Measurements from ENCODE around the gene PCNT.
"Not testable (repeated sequence)": the region's sequence is repeated elsewhere in the genome, so short reads cannot be mapped to it uniquely, and the experiment has no call there.

Gene PCNT

DNA sequence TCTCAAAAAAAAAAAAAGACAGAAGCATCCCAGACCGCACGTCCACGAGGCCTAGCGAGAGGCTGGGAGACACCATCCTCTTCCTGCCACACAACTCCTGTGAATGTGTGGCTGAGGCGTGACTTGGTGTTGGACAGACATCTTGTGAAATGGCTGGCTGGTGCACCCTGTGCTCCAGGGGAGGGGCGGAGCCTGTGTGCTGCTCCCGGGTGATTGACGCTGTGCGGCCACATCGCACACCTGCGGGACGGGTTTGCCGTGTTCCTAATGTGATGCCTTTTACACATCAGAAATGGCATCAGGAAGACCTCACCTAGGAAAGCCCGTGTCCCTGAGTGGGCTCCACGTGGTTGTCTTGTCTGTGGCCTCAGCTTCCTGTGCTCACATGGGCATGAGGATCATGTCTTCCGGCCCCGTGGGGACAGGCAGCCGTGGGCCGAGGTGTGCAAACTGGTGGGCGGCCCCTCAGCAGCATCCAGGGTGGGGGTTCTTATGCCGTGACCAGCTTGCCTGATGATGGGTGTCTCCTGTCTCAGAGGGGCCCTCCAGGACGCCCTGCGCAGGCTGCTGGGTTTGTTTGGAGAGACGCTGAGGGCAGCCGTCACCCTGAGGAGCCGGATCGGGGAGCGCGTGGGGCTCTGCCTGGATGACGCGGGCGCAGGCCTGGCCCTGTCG lies 64.4 kb downstream of the PCNT start:
- no peak for DNase-seq

DNA sequence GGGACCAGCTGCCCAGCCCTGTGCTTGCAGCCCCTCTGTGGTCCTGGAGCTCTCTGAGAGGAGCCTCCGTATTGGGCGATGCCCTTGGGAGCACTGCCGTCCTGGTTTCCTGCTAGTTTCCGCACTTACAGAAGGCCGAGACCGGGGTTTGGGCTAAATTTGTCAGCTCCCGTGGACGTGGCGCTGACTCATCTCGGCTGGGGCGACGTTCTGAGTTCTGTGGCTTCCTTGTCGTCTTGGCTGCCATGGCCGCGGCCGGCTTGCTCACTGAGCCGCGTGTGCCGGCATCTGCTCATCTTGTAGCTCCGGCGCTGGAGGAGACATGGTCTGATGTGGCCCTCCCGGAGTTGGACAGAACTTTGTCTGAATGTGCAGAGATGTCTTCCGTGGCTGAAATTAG lies 64.9 kb downstream of the PCNT start:
- DNase-seq: no peak

DNA sequence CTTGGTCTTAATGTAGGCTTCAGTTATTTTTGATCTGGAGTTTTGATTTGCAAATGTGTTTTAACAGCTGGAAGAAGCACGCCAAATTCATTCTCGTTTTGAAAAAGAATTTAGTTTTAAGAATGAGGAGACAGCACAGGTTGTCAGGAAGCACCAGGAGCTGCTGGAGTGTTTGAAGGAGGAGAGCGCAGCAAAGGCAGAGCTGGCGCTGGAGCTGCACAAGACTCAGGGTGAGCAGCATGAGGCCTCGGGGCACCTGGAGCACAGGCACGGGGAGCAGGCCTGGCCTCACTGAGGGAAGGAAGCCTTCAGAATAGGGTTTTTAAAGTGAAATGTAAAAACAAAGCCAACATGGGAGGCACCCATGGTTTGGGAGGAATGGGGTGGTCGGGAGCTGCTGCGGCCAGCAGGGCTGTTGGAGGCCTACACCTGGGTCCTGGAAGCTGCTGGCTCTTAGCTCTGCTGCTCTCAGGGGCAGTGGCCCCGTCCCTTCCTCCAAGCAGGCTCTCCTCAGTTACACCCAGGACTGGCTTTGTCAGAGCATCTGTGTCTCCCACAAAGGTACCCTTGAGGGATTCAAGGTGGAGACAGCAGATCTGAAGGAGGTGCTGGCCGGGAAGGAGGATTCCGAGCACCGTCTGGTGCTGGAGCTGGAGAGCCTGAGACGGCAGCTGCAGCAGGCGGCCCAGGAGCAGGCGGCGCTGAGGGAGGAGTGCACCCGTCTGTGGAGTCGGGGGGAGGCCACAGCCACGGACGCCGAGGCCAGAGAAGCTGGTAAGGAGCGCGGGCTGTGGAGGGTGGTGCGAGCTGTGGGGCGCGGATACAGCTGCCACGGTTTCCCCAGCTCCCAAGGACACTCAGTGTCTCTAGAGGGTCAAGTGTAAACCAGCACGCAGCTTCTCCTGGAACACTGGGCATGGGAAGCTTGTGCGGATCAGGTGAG lies 66.9 kb downstream of the PCNT start:
- DNase-seq: no peak

DNA sequence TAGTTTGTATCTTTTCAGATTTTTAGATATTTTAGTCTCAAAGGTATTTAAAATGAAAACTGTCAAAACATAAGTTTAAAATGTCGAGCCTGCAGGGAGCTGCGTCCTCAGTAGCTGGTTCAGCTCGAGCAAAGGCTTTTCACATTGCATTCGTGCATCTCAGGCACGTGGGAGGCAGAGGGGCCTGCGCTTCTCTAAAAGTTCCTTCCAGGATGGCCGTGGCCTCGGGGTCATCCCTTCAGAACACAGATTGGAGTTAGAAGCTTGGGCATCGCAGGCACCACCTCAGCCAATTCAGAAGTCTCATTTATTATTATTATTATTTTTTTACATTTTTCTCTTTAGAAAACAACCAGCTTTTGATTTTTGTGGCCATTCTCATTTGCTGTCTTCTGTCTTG lies 67.8 kb downstream of the PCNT start:
- DNase-seq: no peak

DNA sequence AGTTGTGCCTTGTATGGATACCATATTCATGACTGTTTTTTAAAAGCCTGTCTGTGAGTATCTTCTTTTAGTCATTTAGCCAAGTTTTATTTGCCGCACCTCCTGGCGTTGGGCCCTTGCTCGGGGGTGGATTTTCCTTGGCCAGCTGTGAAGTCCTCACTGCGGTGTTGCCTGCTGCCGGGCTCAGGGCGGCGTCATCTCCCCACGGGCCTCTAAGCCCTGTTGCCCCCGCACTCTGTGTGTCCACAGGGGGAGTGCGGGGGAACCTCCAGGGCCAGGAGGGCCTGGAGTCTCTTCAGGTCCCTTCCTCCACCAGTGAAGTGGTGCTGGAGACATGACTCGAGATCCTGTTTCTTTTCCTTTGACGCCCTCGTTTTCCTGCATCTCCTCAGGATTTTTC lies 69.0 kb downstream of the PCNT start:
- DNase-seq: no peak

DNA sequence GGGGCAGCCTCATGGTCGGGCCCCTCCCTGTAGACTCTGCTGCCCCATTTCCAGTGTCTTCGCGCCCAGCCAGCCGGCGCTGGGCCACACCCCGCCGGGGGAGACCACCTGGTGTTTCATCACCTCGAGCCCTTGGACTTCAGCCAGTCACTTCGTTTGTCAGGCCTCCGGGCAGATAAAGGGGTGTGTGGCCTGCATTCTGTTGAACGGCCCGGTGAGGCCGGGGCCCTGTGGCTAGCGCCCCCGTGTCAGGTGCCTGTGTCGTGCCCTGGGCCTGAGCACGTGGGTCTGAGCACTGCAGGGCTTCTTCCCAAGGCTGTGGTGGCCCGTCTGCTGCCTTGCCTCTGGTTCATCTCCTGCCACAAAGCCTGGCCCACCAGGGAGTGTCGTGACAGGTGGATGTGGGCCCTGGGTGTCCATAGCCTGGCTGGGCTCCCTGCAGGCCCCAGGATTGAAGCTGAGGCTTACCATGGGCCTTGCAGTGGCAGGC lies 69.5 kb downstream of the PCNT start:
- no peak for DNase-seq

DNA sequence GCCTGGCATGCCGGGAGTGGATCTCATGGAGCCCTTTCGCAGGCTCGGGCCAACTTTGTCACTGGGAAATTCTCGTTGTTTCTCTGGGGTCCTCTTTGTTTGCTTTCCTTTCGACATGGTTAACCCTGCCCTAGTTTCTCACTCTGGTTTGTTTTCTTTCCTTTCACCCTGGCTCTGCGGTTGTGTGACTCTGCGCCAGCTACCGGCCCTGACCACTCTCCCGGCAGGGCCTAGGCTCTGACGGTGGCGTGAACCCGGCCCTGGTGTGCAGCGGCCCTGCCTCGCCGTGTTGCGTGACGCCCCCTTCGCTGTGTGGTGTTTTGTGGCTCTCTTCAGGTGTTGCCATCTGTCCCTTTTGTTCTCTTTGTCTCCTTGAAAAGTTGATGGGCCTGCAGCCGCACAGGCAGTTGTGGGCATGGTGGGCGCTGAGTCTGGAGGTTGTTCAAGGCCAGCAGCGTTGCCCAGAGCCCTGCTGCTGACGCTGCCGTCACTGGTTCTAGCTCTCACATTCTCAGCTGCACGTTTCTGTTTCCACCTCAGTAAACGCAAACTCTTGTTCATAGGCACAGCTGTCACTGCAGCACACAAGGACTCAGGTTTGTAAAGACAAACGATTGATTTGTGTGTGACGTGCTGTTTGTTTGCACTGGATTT lies 70.1 kb downstream of the PCNT start:
- no peak for DNase-seq

DNA sequence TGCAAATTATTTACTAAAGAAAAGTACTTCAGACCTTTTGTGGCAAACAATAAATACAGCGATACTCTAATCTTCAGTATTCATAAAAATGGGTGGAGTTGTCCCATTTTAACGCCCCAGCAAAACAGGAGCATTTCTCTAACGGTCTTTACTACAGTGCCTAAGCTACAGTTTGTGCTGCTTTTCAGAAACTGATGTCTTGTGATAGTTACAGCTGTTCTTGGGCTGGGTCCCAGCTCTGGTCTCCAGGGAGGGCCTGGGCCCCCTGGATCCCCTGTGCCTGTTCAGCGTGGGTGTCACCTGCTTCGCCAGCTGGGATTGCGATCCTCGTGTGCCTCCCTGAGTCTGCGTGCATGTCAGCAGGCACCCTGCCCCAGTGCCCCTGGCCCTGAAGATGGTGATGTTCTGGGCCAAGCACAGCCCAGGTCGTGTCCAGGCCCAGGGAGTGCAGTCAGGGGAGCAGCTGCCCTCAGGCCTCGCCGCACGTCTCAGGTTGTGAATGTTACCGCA lies 70.7 kb downstream of the PCNT start:
- no peak for DNase-seq

DNA sequence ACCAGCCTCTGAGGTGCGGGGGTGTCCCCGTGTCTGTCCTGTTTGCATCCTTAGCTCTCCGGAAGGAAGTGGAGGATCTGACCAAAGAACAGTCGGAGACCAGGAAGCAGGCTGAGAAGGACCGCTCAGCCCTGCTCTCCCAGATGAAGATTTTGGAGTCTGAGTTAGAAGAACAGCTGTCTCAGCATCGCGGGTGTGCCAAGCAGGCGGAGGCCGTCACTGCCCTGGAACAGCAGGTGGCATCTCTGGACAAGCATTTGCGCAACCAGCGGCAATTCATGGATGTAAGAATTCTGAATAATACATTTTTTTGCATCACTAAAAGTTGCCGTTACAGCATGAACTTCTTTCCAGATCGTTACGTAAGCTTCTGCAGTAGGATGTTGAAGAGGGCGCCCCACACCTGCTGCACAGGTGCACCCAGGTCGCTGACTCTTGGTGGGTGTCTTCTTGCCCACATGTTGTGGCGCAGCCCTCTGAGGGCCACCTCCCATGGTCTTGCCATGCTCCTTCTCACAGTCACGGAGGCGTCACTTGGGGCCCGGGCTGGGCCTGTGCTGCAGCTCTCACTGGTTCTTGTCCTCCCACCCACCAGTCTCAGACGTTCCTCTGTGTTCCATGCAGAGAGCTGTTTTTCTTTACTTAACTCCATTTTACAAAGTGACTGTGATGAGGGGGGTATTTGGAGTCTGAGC lies 73.4 kb downstream of the PCNT start:
- DNase-seq: no peak

DNA sequence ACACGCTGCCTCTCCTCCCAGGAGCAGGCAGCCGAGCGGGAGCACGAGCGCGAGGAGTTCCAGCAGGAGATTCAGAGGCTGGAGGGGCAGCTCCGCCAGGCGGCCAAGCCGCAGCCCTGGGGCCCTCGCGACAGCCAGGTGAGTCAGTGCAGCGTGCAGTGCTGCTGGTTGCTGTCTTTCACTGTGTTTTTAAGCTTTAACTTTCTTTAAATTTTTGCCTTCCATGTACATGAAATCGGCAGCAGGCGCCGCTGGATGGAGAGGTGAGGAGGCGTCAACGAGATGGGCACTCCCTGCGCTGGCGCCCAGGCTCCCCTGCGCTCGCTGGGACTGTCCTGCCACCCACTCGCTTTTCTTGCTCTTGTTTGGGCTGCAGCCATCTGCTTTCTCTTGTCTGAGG lies 74.0 kb downstream of the PCNT start:
- no peak for DNase-seq

DNA sequence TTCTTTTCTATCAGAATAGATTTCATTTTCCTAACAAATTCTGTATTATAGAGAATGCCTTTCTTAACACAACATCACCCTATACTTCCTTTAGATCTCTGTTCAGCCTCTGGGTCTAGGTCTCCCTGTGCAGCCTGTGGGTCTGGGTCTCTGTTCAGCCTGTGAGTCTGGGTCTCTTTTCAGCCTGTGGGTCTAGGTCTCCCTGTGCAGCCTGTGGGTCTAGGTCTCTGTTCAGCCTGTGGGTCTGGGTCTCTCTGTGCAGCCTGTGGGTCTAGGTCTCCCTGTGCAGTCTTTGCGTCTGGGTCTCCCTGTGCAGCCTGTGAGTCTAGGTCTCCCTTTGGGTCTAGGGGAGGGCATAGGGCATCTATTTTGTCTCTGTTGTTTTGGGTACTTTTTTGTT lies 75.2 kb downstream of the PCNT start:
- DNase-seq: no peak

DNA sequence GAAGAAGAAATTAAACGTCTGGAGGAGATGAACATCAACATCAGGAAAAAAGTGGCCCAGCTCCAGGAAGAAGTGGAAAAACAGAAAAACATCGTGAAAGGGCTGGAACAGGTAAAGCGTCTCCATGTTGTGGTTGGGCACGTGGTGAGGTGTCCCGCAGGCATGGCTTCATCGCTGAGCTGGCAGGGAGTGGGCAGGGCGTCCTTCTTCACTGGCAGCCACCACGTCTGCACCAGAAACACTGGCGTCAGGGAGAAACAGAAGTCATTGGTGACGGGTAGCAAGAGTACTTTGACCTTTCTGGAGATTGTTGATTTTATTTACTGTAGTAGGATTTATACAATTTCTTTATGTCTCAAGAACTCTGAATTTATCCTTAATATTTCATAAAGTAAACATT lies 75.7 kb downstream of the PCNT start:
- no peak for DNase-seq

DNA sequence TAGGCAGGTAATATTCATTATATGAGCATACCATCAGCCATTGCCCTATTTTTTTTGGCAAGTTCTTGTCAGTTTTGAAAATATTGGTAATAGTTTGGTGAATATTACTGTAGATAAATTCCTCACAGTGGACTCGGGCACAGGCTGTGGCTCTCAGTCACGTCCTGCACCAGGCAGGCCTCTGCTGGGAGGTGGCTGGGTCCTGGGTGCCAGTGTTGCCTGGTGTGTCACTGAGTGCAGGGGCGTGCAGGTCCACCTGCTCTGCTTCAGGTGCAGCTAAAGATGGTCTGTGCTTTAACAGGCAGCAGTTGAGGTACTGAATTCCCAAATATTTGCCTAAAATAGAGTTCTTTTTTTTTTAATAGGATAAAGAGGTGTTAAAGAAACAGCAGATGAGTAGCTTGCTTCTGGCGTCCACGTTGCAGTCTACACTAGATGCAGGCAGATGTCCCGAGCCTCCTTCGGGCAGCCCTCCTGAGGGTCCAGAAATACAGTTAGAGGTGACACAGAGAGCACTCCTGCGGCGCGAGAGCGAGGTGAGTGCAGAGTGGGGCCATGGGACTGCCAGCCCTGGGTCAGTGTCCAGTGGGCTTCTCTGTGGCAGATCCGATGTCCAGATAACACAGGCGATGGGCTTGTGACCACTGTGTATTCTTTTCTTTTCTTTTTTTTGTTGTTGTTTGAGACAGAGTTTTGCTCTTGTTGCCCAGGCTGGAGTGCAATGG lies 77.4 kb downstream of the PCNT start:
- no peak for DNase-seq

DNA sequence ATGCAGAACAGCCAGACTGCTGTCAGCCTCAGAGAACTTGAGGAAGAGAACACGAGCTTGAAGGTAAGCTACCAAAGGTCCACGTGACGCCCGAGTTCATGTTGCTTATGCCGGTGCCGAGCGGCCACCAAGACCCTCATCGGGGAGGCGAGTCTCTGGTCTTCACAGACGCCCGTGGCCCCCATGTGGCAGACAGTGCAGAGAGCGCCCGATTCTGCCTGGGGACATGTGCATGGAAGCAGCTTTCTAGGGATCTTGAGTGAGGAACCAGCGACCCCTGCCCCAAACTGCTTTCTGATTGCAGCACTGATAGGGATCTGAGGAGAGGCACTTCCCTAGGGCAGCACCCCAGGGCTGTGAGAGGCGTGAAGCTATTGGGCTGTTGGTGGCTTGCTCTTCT lies 78.5 kb downstream of the PCNT start:
- DNase-seq: no peak

DNA sequence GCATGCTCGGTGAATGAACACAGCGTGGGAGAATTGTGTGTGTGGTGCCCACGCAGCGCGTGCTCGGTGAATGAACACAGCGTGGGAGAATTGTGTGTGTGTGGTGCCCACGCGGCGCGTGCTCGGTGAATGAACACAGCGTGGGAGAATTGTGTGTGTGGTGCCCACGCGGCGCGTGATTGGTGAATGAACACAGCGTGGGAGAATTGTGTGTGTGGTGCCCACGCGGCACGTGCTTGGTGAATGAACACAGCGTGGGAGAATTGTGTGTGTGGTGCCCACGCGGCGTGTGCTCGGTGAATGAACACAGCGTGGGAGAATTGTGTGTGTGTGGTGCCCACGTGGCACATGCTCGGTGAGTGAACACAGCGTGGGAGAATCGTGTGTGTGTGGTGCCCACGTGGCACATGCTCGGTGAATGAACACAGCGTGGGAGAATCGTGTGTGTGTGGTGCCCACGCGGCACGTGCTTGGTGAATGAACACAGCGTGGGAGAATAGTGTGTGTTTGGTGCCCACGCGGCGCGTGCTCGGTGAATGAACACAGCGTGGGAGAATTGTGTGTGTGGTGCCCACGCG lies 79.4 kb downstream of the PCNT start:
- not testable (repeated sequence) for DNase-seq

DNA sequence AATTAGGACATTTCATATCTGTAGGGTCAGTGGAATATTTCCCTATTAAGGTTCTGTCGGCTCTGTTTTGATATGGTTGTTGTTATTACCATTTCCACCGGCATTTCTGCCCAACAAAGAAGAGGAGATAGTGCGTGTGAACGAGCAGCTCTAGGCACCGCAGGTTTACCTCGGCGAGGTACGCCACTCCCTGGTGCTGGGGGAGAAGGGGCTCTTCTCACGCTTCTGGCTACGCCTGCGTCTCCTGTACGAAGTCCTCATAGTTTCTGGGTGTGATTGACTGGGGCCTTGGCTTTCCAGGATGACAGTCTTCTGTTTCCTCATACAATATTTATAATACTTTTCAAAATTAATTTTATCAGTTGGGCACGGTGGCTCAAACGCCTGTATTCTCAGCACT lies 80.3 kb downstream of the PCNT start:
- DNase-seq: no peak

DNA sequence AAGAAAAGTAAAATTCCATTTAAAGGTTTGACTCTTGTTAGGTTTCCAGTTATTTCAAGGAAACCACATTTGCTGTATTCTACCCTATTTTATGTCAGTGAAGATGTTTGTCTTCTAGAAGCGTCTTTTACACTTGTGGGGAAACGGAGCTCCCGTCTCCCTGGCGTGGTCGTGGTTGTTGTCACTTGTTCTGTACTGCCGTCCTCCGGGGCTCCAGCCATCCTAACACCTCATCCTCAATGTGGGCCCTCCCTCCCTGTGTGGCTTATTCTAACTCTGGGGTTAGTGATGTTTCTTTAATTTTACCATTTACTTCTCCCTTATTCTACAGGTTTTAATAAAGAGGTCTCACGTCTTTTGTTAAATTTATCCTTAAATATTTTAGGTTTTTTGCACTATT lies 82.0 kb downstream of the PCNT start:
- DNase-seq: no peak

DNA sequence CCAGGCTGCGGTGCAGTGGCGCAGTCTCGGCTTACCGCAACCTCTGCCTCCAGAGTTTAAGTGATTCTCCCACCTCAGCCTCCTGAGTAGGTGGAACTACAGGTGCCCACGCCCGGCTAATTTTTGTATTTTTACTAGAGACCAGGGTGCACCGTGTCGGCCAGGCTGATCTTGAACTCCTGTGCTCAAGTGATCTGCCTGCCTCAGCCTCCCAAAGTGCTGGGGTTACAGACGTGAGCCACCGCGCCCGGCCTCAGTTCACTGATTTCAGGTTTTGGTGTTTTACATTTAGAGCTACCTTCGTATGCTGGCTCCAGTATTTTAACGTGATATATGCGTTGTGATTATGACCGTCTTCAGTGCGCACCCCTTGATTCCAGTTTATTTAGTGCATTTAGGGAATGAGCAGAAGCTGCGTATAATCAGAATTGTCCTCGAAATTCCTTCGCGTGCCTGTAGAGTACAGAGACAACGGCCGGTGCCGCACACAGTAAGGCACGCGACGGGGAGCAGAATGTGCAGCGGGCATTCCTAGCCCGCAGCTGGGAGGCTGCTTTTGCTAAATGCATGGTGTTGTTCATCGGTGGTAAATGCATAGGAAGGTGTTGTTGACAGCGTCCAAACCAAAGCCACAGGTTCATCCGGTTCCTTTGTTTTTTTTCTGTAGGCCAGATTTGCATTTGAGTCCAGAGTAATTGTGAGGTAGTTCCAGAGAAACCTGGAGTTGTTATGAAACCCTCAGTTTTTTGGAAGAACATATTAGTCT lies 85.9 kb downstream of the PCNT start:
- no peak for DNase-seq

DNA sequence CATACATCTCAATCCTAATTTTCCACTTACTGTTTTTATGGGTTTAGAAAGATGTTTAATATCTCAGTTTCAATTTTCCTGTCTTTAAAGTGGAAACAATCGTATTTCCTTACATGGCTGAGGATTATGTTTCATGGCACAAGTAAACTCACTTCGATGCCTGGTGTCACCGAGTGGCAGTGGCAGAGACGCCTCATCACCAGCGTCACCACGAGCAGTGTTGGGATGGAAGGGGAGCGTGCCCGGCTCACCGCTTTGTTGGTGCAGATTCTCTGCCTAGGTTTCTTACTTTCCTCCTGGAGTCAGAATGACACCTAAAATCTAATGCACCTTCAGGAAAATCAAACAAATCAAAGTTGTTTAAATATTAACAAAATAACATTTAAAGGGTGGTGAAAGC lies 86.6 kb downstream of the PCNT start:
- no peak for DNase-seq

DNA sequence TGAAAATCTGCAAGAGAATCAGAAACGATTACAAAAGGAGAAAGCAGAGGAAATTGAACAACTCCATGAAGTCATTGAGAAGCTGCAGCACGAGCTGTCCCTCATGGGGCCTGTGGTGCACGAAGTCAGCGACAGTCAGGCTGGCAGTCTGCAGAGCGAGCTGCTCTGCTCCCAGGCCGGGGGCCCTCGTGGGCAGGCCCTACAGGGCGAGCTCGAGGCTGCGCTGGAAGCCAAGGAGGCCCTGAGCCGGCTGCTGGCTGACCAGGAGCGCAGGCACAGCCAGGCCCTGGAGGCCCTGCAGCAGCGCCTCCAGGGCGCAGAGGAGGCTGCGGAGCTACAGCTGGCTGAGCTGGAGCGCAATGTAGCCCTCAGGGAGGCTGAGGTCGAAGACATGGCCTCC lies 87.3 kb downstream of the PCNT start:
- DNase-seq: no peak

DNA sequence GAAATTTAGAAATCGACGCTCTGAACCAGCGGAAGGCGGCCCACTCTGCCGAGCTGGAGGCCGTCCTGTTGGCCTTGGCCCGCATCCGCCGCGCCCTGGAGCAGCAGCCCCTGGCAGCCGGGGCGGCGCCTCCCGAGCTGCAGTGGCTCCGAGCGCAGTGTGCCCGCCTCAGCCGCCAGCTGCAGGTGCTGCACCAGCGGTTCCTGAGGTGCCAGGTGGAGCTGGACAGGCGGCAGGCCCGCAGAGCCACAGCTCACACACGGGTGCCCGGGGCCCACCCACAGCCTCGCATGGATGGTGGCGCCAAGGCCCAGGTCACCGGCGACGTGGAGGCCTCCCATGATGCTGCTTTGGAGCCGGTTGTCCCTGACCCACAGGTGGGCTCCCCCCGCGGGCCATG lies 87.7 kb downstream of the PCNT start:
- DNase-seq: no peak
